Measurements from ENCODE around the gene ARNT2. TPM values are rescaled to one million over a fixed set of nuclear protein-coding genes. Genes with fewer than 3 reads are reported as not detected.

Gene ARNT2
- total and polyA plus RNA-seq, 2 of the 13 experiments (the other 11 are each of a cell fraction or from before 2014, with no cell fraction given): 0.69 to 1.7 TPM

- no peak for TF ChIP-seq ZBED4 (CRISPR knock-in tag; IDR thresholded peaks at IDR 0.05; ENCODE audit: borderline replicate concordance)
- TF ChIP-seq HIC2 (CRISPR knock-in tag; IDR thresholded peaks at IDR 0.05; ENCODE audit: low read depth): no peak
- TF ChIP-seq MBNL3 (CRISPR knock-in tag; conservative IDR thresholded peaks at IDR 0.05): no peak
- TF ChIP-seq ZNF543 (CRISPR knock-in tag; IDR thresholded peaks at IDR 0.05): no peak
- TF ChIP-seq SMAD9 (CRISPR knock-in tag; IDR thresholded peaks at IDR 0.05): no peak
- TF ChIP-seq NR3C1 (CRISPR knock-in tag; IDR thresholded peaks at IDR 0.05): no peak
- no peak for TF ChIP-seq CEBPG (CRISPR knock-in tag; IDR thresholded peaks at IDR 0.05)
- no peak for TF ChIP-seq ZNF431 (CRISPR knock-in tag; IDR thresholded peaks at IDR 0.05; ENCODE audit: borderline replicate concordance, low read depth)
- 0 out of 2 replicates have a peak, but pooled peaks have one; percentile 34 for TF ChIP-seq SAP130 (CRISPR knock-in tag; IDR thresholded peaks at IDR 0.05; ENCODE audit: low read depth)
- peak; percentile 33; the same call in 1 of the 2 replicates for TF ChIP-seq NCOA2 (CRISPR knock-in tag; IDR thresholded peaks at IDR 0.05)
- no peak for TF ChIP-seq ZNF616 (CRISPR knock-in tag; IDR thresholded peaks at IDR 0.05; ENCODE audit: low read depth)
- TF ChIP-seq ZNF354B (CRISPR knock-in tag; IDR thresholded peaks at IDR 0.05): no peak
- TF ChIP-seq SMAD1 (CRISPR knock-in tag; IDR thresholded peaks at IDR 0.05; ENCODE audit: borderline replicate concordance, low read depth): no peak
- peak; percentile 43; the same call in 1 of the 2 replicates for TF ChIP-seq HNF4A (CRISPR knock-in tag; IDR thresholded peaks at IDR 0.05)
- TF ChIP-seq PLSCR1 (CRISPR knock-in tag; IDR thresholded peaks at IDR 0.05; ENCODE audit: borderline replicate concordance): no peak
- TF ChIP-seq ZNF687 (CRISPR knock-in tag; IDR thresholded peaks at IDR 0.05): 0 out of 2 replicates have a peak, but pooled peaks have one; percentile 16
- no peak for TF ChIP-seq MAFK (conservative IDR thresholded peaks at IDR 0.05 in 1 of 2, IDR thresholded peaks at IDR 0.05 in 1 of 2; ENCODE audit: low read length in 2 of 2)
- TF ChIP-seq ZNF138 (CRISPR knock-in tag; IDR thresholded peaks at IDR 0.05; ENCODE audit: low read depth): no peak
- no peak for TF ChIP-seq MZF1 (CRISPR knock-in tag; IDR thresholded peaks at IDR 0.05; ENCODE audit: borderline replicate concordance)
Measured at GRCh38 chr15:80434926-80435720, 30.9 kb downstream of the ARNT2 start (continued).

Measured in HepG2 (cell line).